Measurements from ENCODE around the gene NOTUM.
"Not testable (repeated sequence)": the region's sequence is repeated elsewhere in the genome, so short reads cannot be mapped to it uniquely, and the experiment has no call there.

The NOTUM gene

GRCh38 chr17:81928544-81929252, 32.3 kb downstream of the NOTUM start:
- H3K4me3 ChIP-seq (ENCODE audit: low read length): peak overlapping the region; percentile 66
- no peak for DNase-seq (ENCODE audit: low read depth, low spot score)

DNA sequence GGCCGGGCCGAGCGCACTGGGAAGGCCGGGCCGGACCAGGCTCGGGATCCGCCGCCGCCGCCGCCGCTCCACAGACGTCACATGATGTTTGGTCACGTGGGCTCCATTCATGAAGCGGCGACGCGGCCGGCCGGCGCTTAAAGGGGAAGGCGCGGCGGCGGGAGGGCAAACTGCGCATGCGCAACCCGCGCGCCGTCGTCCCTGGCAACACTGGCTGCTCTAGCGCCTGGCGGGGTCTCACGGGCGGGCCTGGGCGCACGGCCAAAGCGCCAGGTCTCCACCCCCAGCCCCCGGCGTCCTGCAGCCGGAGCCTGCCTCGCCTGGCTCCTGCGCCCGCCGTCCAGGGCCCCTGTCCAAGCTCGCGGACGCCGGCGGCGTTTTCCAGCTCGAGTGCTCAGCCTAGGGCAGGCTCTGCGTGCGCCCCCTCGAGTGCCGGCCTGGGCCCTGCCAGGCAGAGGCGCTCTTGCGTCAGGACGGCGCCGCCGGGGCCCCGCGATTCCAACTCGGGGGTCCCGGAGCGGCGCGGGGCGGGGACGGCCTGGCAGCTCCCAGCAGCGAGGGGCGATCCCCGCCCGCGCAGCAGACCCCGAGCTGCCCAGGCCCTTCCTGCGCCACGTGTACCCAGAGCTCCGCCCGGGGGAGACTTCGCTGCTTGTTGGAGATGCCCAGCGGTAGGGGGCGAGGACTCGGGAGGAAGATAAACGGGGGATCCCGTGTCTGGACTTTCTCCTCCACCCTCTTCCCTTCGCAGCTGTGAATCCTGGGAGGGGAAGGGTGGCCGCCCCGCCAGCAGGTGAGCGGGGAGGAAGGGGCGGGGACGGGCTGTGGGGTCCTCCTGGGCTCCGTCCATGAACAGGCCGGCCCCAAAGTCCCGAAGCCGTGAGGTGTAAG, 33.1 kb downstream of the NOTUM start, which contains the start of gene MAFG:
Gene MAFG (minus strand): TSS at position 83 of the 891 bp plus-strand sequence. CDS start 4,550 bp downstream, outside the sequence.
- H3K4me3 ChIP-seq (ENCODE audit: low read length): peak within 1 kb of the TSS; percentile 71
- peak; percentile 83 for DNase-seq (ENCODE audit: low read depth, low spot score)

GRCh38 chr17:81927152-81927652, 33.8 kb downstream of the NOTUM start:
- DNase-seq (ENCODE audit: low read depth, low spot score): no peak
- H3K4me3 ChIP-seq (ENCODE audit: low read length): peak overlapping the region; percentile 71

DNA sequence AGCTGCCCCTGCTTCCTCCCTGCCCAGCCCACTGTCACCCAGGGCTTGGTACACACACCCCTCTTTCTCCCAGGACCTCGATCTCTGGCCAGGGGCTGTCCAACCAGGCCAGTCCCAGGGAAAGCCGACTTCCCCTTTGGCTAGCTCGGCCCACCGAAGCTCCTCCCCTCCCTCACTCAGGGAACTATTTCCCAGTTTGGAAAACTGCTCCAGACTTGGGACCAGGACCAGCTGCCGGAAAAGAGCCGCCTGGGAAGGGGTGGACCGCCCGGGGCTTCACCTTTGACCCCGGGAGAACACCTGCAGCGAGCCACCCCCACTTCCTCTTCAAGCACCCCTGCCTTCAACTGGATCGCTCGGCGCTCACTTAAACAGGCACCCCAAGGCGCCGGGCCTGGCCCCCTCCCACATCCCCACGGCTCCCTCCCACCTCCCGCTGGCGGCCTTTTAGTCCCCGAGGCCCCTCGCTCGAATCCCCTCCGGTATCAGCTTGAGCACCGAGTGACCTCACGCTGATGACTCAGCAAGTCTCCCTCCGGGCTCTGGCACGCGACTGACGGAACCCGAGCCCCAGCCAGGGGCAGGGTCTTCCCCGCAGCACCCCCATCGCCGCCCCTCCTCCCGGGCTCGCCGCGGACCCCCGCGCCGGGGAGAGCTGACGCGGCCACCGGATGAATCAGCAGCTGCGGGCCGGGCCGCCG, 34.4 kb downstream of the NOTUM start:
- peak overlapping the region; percentile 71 for H3K4me3 ChIP-seq (ENCODE audit: low read length)
- peak; percentile 38 for DNase-seq (ENCODE audit: low read depth, low spot score)

GRCh38 chr17:81925860-81926450, 35.0 kb downstream of the NOTUM start:
- DNase-seq (ENCODE audit: low read depth, low spot score): no peak
- peak overlapping the region; percentile 71 for H3K4me3 ChIP-seq (ENCODE audit: low read length)

DNA sequence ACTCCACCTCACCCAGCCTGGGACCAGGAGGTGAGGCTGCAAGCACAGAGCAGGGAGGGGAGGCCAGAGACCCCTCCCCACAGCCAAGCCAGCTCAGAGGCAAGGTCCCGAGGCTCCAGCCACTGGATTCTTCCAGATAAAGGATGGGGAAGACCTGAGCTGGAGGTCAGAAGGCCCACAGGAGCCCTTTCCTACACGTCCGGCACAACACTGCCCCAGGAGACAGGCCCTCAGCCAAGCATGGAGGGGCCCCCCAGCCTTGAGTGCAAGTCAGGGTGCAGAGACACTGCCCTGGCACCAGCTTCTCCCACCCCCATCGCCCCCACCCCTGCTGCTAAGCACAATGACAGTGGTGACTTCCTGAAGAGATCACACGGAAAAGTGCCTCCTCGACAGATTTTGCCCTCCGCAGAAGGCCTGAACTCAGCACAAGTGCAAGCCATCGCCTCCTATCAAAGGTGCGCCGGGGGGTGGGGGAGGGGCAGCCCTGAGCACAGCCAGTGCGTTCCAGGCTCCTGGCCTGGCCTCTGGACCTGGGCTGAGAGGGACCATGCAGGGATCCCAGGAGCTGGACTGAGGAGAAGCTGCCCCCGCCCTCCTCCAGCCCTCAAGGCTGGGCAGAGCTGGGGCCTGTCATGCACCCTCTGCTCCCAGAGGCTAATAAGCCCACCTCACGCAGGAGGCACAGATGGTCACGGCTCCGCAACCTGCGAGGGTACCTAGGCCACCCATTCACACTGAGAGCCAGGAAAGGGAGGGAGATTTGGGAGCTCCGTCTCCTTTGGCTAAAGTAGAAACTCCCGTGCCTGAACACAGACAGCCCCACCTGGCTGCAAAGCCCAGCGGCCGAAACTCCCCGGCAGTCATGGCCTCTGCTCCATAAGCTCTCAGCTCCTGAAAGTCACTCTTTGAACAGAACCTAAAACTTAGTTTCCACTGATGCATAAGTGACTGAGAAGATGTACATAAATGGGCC, 36.1 kb downstream of the NOTUM start:
- H3K4me3 ChIP-seq (ENCODE audit: low read length): no peak overlapping the region
- DNase-seq (ENCODE audit: low read depth, low spot score): no peak

- no peak for DNase-seq (ENCODE audit: low read depth, low spot score)
These were observed 37.4 kb downstream of the NOTUM start for GRCh38 chr17:81923302-81924260.

DNA sequence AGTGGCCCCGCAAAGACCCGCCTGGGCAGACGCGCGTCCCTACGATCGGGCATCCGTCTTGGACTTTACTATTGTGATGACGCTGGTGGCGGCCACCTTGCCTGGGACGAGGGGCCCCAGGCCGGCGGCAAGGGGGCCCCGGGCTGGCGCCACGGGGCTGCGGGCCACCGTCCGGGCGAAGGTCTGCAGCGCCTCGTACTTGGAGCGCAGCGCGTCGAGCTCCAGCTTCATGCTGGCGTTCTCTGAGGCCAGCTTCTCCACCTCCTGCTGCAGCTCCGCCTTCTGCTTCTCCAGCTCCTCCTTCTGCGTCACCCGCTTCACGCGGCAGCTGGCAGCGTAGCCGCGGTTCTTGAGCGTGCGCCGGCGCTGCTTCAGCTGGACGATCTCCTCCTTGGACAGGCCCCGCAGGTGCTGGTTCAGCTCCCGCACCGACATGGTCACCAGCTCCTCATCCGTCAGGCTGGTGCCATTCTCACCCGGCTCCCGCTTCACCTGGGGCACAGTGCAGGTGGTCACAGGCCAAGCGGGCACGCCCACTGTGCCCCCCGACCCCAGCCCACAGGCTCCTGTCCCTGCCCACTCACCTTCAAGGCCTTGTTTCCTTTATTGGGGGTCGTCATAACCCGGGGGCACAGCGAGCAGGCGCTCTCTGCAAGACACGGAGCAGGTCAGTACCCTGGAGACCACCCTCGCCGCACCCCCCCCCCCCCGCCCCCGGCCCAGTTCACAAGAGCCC, 38.3 kb downstream of the NOTUM start:
- H3K4me3 ChIP-seq (ENCODE audit: low read length): no peak overlapping the region

More at GRCh38 chr17:81923302-81924260, 37.4 kb downstream of the NOTUM start:
- no peak overlapping the region for H3K4me3 ChIP-seq (ENCODE audit: low read length)

DNA sequence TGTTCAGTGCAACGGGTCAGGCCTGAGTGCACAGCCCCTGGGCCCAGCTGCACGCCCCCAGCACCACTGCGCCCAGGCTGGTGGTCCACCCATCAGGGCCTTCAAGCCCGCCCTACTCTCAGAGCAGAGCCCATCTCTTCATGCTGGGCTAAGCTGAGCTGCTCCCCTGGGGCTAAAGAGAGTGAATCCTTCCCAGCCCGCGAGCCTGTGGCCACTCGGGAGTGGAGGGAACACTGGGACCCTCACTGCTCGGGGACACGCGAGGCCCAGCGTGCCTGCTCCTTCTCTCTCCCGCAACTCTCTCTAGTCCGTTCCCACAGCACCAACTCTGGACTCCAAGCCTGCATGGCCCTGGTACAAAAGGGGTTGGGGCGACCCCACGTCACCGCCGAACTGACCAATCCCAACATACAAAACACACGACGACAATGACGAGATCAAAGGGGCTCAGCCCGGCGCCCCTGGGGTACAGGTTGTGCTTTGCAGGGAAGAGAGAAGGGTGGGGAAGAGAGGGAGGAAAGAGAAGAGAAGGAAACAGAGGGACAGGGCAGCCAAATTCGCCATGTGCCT, 38.9 kb downstream of the NOTUM start:
- H3K4me3 ChIP-seq (ENCODE audit: low read length): no peak overlapping the region
- no peak for DNase-seq (ENCODE audit: low read depth, low spot score)

More for the DNA sequence above, 38.3 kb downstream of the NOTUM start:
- DNase-seq (ENCODE audit: low read depth, low spot score): no peak

GRCh38 chr17:81921537-81921862, 39.5 kb downstream of the NOTUM start:
- no peak overlapping the region for H3K4me3 ChIP-seq (ENCODE audit: low read length)
- DNase-seq (ENCODE audit: low read depth, low spot score): no peak

- DNase-seq (ENCODE audit: low read depth, low spot score): no peak
- H3K4me3 ChIP-seq (ENCODE audit: low read length): no peak overlapping the region
These were observed 40.1 kb downstream of the NOTUM start for GRCh38 chr17:81920612-81921536.

GRCh38 chr17:81918832-81919545, 42.0 kb downstream of the NOTUM start:
- DNase-seq (ENCODE audit: low read depth, low spot score): peak; percentile 60
- peak overlapping the region; percentile 45 for H3K4me3 ChIP-seq (ENCODE audit: low read length)

DNA sequence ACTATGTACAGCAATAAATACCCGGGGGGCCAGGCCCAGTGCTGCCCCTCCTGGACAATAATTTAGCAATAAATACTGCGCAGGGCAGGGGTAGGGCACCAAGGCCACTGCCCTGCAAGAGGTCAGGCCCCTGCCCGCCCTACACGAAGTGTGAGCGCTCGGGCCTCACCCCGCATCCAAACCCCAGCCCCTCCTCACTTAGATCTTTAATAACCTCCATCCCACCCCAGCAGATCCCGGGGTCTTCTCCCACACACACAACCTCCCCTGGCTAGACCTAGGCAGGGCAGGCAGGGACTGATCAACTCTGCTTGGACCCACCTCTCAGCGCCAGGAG, 42.7 kb downstream of the NOTUM start:
- H3K4me3 ChIP-seq (ENCODE audit: low read length): peak overlapping the region; percentile 45
- DNase-seq (ENCODE audit: low read depth, low spot score): not testable (repeated sequence)

GRCh38 chr17:81917565-81918332, 43.2 kb downstream of the NOTUM start, which contains the start of gene SIRT7:
SIRT7 (minus strand) TSS chr17:81918176; CDS start chr17:81918131, 45 bp downstream.
- DNase-seq (ENCODE audit: low read depth, low spot score): peak; percentile 65
- H3K4me3 ChIP-seq (ENCODE audit: low read length): peak within 1 kb of the TSS; percentile 76

Data from Jurkat, Clone E6-1 (cell line).